COLO668 (cell line): ENCODE results near the gene PIF1.
"Not testable (repeated sequence)": the region's sequence is repeated elsewhere in the genome, so short reads cannot be mapped to it uniquely, and the experiment has no call there.

ENCODE experiments used
- DNase-seq: peaks from one replicate; lab custom pipeline; 2025; ENCODE audit not compliant: unreplicated experiment; lab: John Stamatoyannopoulos, UW

The PIF1 gene

DNA sequence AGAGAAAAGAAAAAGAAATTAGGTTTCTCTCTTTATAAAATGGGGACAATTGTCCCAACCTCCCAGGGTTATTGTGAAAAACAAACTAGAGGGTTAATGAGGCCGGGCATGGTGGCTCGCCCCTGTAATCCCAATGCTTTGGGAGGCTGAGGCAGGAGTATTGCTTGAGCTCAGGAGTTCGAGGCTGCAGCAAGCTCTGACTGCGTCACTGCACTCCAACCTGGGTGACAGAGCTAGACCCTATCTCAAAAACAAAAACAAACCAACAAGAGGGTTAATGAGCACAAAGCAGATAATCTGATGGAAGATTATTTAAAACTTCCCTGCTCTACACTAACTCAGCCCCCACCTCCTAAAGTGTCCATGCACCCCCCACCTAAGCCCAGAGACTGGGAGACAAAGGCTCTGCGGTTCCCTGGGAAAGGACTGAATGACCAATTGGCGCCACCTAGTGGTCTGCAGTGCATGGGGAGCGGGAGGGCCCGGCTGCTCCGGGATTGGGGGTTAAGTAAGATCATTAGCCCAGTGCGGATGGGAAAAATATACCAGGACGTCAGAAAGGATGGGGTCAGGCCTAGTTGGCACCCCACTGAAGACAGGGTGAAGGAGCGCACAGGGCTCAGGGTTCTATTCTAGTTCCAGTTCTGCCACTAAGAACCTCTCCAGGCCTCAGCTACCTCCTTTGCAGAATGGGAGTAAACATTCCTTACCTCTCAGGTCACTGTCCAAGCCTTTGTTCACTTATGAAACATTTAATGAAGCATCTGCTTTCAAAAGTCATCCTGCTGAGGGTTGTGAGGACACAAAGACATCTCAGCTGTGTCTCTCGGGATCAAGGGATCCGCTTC, 15.6 kb downstream of the PIF1 start:
- peak; percentile 75 for DNase-seq

DNA sequence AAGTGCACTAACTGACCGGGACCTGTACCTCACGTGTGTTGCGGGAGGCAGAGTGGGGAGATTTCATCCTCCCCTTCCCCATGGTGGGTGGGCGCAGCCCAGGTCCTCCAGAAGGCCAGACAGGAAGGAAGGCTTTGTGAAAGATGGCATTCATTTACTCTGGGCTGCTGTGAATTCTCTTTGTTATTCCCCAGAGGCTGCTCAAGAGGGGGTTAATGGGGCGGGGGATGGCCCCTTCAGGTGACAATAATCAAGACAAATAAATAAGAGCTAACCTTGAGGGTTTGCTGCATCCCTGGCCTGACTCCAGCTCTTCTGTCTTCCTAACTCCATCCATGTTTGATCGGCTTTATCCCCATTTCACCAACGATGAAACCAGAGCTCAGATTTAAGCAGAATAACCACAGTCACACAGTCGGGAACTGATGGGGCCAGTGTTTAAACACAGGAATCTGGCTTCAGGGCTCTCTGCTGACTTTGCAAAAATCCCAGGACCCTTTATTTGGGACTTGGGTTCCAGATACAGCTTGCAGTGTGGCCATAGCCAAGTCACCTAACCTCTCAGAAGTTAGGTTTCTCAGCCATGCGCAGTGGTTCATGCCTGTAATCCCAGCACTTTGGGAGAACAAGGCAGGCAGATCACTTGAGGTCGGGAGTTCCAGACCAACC, 16.5 kb downstream of the PIF1 start:
- DNase-seq, result no peak

DNA sequence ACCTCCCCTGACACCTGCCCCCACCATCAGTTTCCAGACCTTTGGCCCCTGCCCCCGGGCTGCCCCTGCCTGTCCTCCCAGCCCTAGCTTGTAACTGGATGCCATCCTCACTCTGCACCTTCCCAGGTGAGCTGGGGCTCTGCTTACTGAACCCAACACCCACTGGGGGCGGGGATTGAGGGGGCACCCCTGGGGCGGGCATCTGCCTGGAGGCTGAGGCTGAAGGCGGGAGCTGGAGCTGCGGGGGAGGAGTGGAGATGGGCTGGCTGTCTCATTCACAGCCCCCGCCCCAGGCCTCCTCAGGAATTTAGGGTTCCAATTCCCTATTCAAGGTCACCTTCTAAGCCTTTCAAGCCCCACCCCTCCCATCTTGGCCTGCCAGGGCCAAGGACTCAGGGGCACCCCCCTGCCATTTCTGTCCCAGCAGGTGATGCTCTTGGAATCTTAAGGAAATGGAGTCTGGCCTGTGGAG, 17.7 kb downstream of the PIF1 start:
- no peak for DNase-seq

DNA sequence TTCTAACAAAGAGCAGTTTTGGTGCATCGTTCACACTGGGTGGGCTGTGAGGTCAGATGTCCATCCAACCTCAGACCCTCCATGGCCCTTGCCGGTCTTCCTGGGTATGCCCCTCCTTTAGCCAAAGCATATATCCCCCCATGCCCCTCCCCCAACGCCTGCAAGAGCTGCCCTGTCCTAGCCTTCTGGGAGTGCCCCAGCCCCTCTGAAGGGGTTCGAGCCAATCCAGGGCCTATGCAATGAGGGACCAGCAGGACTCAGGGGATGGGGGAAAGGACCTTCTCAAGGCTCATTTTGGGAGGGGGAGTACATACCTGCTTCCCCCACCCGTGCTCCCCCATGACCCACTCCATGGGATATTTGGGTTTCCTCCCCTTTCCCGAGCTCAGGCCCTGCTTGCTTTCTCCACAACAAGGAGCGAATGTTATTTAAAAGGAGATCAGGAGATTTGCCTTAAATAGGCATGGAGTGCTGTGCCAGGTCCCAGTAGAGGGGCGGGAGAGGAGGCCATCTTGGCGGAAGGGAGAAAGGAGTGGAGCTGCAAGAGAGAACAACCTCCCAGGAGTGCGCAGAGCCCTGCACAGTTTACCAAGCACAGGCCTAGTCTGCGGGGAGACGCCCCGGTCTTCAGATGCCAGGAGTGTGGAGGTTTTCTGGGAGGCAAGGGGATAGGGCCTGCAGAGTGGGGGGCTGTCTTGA, 18.2 kb downstream of the PIF1 start:
- no peak for DNase-seq

DNA sequence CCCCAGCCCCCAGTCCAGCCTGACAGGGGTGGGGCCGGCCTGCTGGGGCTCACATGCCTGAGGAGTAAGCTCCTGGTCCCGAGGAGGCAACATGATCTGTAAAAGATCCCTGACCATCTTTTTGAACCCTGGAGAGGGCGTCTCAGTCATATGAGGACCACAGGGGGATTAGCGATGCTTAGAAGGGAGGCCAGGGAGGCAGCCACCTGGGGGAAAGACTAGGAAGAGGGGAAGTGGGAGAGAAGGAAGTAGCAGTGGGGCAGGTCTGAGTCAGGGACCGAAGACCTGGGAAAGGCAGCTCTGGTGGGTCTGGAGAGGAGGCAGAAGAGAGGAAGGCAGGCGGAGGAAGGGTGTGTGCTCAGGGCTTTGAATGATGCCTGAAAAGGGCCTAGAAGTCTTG, 18.9 kb downstream of the PIF1 start:
- DNase-seq, result no peak

DNA sequence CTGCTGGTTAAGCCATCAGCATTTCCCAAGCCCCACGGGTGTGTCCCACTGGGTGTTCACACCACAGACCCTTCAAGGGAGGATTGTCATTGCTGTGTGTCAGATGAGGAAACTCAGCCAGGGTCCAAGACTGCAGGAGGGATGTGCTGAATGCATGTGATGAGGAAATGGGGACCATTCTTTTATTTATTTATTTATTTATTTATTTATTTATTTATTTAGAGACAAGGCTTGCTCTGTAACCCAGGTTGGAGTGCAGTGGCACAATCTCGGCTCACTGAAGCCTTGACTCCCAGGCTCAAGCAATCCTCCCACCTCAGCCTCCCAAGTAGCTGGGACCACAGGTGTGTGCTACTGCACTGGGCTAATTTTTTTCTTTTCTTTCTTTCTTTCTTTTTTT, 20.8 kb downstream of the PIF1 start:
- no peak for DNase-seq

DNA sequence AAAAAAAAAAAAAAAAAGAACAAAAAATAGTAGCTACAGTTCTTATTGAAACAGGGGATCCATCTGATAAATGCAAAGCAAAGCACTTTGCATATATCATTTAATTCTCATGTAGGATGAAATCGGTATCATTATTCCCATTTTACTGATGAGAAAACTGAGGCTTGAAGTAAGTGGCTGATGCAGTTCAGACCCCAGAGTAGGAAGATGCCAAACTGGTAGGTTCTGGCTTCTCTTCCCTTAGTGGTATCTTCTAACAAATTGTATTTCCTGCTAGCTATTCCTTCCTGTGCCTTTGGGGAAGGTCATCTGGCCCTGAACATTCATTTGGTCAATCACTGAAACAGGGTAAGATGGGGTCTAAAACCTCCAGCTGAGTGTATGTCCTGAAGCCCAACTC, 21.9 kb downstream of the PIF1 start:
- DNase-seq, result no peak

DNA sequence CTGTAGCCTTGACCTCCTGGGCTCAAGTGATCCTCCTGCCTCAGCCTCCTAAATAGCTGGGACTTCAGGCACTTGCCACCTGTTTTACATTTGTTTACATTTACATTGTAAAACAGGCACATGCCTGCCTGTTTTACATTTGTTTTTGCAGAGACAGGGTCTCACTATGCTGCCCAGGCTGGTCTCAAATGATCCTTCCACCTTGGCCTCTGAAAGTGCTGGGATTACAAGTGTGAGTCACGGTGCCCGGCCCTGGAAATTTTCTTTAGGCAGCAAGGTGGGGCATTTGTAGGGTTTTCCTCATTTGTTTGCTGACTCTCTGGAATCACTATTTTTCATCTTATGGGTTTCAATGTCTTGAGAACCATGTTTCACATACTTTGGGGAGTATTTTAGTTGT, 25.0 kb downstream of the PIF1 start:
- DNase-seq, result no peak

DNA sequence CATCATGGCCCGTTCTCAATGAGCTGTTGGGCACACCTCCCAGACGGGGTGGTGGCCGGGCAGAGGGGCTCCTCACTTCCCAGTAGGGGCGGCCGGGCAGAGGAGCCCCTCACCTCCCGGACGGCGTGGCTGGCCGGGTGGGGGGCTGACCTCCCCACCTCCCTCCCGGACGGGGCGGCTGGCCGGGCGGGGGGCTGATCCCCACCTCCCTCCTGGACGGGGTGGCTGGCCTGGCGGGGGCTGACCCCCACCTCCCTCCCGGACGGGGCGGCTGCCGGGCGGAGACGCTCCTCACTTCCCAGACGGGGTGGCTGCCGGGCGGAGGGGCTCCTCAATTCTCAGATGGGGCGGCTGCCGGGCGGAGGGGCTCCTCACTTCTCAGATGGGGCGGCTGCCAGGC, 26.5 kb downstream of the PIF1 start:
- DNase-seq, result not testable (repeated sequence)

DNA sequence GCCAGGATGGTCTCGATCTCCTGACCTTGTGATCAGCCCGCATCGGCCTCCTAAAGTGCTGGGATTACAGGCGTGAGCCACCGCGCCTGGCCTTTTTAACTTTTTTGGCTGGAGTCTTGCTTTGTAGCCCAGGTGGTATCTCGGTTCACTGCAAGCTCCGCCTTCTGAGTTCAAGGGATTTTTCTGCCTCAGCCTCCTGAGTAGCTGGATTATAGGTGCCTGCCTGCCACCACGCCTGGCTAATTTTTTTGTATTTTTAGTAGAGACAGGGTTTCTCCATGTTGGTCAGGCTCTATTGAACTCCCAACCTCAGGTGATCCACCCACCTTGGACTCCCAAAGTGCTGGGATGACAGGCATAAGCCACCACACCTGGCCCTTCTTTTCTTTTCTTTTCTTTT, 29.5 kb downstream of the PIF1 start:
- DNase-seq, result not testable (repeated sequence)

DNA sequence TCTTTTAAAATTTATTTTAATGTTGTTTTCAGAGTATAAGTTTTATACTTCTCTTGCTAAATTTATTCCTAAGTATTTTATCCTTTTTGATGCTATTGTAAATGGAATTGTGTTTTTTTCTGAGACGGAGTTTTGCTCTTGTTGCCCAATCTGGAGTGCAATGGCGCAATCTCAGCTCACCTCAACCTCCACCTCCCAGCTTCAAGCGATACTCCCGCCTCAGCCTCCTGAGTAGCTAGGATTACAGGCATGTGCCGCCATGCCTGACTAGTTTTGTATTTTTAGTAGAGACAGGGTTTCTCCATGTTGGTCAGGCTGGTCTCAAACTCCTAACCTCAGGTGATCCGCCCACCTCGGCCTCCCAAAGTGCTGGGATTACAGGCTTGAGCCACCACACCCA, 30.1 kb downstream of the PIF1 start:
- not testable (repeated sequence) for DNase-seq

DNA sequence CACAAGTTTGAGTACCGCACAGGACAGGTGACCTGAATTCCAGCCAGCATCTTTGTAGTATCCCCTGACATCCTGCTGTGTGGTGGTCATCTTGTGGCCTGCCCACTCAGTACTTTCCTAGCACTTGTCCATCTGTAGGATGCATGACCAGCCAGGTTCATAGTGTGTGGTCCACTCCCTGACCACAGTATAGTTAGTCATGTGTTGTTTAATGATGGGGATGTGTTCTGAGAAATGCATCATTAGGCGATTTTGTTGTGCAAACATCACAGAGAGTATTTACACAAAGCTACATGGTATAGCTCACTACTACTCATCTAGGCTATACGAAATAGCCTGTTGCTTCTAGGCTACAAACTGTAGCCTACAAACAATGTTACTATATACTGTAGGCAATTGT, 33.2 kb downstream of the PIF1 start:
- no peak for DNase-seq

DNA sequence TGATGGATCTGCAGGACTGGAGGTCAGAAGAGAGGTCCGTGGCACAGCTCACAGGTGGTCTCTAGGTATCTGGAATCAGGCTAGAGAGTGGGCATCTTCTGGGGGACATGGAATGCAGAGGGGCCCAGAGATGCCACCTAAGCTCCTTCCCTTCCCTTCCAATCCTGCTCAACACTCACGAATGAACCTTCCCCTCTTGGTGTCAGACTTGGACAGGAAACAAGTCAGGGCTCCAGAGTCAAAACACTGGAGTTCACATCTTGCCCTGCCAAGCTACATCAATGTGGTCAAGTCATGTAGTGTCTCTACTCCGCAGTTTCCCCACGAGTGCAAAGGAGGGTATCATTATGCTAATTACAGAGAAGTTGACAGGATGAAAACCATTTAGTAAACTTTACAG, 34.0 kb downstream of the PIF1 start:
- DNase-seq, result no peak

DNA sequence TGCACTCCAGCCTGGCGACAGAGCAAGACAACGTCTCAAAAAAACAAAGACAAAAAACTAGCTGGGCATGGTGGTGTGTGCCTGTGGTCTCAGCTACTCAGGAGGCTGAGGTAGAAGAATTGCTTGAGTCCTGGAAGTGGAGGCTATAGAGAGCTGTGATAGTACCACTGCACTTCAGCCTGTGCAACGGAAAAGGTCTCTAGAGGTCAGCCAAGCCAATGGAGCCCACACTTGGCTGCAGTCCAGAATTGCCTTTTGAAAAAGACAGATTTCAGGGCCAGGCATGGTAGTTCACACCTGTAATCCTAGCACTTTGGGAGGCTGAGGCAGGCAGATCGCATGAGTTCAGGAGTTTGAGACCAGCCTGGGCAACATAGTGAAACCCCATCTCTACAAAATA, 41.7 kb downstream of the PIF1 start:
- DNase-seq, result no peak

DNA sequence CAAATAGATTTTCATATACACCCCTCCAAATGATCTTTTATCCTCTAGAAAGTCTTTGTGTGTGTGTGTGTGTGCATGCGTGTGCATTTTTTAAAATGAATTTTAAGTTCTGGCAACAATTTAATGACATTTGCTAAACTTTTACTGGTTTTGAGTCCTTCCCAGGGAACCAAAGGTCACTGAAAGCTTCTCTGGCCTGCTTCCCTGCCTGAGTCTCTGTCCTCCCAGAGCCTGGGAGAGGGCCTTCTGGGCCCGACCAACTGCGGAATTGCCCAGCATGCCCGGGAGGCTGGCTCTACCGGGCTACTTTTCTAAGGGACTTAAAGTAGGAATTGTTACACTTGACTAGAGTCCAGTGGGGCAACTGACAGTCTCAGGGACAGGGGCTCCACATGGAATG, 42.7 kb downstream of the PIF1 start:
- no peak for DNase-seq

DNA sequence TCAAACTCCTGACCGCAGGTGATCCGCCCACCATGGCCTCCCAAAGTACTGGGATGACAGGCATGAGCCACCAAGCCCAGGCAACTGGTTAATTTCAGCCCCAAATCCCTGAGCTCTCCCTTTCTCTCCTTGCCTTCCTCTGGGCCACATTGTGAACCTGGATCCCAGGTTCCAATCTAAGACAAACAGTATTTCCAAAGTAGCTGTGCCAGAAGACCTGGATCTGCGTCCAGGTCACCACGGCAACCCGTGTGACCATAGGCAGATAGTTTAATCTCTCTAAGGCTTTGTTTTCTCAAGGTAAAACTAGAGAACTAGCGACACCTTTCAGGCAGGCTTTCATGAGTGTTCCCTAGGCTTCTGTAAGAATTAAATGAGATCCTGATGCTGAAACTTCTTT, 44.1 kb downstream of the PIF1 start:
- DNase-seq, result no peak

DNA sequence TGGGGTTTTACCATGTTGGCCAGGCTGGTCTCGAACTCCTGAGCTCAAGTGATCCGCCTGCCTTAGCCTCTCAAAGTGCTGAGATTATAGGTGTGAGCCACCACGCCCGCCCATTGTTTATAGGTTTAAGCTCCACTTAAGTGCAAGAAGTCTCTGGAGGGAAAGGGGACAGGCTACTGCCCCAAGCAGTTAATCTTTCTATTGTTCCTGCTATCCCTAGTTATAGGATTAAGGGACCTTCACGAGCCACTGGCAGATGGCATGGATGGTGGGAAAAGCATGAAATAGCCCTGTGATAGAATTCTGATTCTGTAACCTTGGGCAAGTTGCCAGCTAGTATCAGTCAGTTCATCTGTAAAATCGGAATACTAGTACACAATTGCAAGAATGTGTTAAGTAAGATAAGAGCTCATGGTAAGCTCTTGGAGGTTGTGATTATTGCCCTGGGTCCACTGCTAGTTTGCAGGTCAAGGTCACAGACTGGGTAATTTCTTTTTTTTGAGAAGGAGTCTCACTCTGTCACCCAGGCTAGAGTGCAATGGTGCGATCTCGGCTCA, 44.8 kb downstream of the PIF1 start:
- DNase-seq, result no peak

DNA sequence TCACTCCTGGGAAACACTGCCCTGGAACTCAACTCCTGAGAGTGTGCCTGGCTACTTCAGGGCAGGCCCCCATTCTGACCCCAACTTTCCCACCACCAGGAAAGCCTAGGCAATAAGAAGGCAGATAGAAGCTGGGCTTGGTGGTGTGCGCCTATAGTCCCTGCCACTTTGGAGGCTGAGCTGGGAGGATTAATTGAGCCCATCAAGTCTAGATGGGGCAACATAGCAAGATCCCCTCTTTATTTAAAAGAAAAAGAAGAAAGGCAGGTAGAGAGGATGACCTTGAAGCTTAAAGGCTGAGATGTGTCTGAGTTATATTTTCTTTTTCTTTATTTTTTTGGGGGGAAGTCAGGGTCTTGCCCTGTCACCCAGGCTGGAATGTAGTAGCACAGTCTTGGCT, 45.8 kb downstream of the PIF1 start:
- DNase-seq, result no peak

DNA sequence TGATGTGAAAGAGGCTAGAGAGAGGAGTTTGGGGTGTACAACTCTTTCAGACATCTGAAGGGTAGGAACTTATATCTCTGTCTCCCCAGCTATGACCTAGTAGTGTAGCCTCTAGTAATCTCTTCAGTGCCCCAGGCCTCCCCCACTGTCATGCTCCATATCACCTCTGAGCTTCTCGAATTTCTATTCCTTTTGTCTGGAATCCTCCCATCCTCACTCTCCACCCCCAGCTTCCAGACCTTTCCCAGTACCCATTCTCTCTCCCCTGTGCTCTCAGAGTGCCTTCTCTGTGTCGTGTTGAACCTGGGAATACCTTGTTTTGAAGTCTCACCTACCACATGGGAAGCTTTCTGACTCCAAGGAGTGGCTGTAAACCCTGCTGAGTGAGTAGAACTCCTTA, 46.4 kb downstream of the PIF1 start:
- no peak for DNase-seq

DNA sequence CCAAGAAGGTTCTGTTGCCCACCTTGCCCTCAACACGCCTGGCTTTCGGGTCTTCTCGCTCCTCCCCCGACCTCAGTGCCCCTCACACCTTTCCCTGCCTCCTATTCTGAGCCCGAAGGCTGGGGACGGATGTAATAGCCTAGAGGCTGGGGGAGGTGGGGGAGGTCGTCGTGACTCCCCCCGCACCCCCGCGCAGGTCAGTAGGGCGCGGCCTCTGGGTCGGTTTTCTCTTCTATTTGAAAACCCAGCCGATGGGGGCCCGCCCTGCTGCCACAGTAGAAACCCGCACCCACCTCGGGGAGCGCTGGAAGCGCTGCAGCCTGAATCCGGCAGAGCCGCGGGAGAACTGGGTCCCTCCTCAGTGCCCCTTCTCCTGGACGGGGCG, 49.1 kb downstream of the PIF1 start:
- no peak for DNase-seq

DNA sequence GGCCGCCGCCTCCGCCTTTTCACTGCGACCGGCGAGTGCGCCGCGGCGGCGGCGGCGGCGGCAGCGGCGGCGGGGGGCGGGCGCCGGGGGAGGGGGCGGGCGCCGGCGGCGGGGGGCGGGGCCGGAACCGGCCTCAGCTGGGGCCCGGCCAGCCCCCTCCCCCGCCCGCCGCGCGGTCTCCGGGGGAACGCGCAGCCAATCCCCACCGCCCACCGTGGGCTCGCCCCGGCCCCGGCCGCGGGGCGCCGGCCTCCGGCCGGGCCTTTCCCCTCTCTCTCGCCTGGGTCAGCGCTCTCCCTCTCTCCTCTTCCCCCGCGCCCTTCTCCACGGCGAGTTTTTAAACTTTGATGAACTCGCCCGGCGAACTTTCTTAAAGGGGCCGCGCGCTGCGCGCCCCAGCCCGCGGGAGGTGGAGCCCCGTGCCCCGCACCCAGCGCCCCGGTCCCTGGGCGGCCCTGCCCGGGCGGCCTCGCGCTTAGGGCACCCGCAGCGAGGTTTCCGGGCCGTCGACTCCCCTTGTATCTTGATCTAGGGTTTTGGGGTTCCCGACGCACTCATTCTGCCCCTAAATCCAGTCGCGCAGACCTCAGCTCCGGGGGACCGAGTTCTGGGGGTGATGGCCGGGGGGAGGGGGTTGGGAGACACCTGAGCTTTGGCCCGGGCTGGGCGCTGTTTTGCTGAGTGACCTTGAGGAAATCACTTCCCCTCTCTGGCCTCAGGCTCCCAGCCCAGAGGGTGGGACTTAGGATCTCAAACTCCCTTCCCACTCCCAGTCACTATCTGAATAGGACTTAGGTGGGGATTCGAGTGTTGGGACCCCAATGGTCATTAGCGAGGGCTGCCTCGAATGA, 49.7 kb downstream of the PIF1 start, which contains the start of gene RBPMS2:
RBPMS2 (minus strand) TSS at position 39 of the 851 bp plus-strand sequence. CDS start 270 bp downstream, outside the sequence.
- DNase-seq, result no peak
